HG02571 (cell line): ENCODE data around the gene TYRO3.
"Not testable (repeated sequence)": the region's sequence is repeated elsewhere in the genome, so short reads cannot be mapped to it uniquely, and the experiment has no call there.

Experiments
- ATAC-seq: cut with Tn5 transposase; IDR thresholded peaks from one replicate; pipeline ENCODE4 v1.9.1; 2021; ENCODE audit warnings: mild to moderate bottlenecking, moderate library complexity; ENCODE audit not compliant: unreplicated experiment

TYRO3 gene

DNA sequence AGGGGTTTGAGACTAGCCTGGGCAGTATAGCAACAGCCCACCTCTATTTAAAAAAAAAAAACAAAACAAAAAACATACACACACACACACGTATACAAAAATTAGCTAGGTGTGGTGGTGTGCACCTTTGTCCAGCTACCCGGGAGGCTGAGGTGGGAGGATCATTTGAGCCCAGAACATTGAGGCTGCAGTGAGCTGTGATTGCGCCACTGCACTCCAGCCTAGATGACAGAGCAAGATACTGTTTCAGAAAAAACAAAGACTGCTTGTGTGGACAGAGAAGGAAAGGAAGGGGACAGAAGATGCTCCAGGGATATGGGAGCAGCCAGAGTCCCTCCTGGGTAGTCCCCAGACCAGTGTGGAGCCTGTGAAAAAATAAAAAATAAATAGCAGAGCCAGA, 12.9 kb downstream of the TYRO3 start:
- ATAC-seq, result no peak

DNA sequence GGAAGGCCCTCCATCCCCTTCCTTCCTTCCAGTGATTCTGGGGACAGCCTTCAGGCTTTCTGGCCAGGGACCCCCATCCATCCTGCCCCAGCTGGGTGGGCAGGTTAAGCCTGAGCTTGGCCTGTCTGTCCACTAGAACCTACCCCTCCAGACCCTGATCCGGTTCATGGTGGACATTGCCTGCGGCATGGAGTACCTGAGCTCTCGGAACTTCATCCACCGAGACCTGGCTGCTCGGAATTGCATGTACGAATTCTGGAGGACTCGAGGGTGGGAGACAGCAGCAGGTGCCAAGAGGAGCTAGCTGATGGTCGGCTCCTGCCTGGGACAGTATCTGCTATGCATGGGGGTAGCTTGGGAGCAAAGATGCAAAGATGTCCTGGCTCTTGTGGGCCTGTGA, 13.9 kb downstream of the TYRO3 start:
- ATAC-seq, result no peak

DNA sequence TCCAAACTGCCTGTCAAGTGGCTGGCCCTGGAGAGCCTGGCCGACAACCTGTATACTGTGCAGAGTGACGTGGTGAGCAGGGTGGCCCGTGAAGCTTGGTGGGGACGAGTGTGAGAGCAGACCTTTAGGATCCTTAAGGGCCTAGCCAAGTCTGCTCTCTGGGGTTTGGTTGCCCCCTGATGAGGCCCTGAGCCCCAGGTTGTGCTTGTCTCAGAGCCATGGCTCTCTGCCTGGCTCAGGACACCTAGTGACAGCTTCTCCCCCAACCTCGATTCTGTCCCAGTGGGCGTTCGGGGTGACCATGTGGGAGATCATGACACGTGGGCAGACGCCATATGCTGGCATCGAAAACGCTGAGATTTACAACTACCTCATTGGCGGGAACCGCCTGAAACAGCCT, 14.4 kb downstream of the TYRO3 start:
- no peak for ATAC-seq

DNA sequence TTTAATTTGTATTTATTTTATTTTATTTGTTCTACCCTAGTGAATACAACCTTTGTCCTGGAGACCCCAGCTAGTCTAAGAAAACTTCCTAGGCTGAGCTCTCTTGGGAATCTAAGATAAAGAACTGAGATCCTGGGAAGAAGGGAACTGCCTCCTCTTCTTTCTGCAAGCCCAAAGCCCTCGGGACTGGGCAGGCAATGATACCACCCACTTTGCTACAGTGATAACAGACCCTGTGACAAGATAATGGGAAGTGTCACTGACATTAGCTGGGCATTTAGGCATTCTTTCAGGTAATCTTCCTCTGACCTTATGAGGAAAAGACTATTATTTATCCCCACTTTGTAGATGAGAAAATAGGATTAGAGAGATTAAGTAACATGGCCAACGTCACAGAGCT, 15.1 kb downstream of the TYRO3 start:
- no peak for ATAC-seq

DNA sequence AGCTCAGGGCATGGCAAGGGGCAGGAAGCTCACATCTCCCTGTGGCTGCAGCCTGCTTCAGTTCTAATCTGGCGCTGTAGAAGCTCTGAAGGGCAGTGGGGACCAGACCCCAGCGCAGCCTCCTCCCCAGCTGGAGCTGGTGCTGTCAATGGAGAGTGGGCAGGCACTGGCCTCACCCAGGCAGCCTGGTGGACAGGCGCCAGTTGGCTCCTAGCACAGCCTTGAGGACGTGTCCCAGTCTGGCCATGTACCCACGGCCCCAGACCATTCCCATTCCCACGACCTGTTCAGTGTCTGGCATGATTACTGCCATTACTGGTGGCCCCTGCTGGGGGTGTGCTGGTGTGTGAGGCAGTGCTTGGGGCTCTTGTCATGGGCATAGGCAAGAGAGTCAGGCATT, 16.3 kb downstream of the TYRO3 start:
- ATAC-seq, result no peak

DNA sequence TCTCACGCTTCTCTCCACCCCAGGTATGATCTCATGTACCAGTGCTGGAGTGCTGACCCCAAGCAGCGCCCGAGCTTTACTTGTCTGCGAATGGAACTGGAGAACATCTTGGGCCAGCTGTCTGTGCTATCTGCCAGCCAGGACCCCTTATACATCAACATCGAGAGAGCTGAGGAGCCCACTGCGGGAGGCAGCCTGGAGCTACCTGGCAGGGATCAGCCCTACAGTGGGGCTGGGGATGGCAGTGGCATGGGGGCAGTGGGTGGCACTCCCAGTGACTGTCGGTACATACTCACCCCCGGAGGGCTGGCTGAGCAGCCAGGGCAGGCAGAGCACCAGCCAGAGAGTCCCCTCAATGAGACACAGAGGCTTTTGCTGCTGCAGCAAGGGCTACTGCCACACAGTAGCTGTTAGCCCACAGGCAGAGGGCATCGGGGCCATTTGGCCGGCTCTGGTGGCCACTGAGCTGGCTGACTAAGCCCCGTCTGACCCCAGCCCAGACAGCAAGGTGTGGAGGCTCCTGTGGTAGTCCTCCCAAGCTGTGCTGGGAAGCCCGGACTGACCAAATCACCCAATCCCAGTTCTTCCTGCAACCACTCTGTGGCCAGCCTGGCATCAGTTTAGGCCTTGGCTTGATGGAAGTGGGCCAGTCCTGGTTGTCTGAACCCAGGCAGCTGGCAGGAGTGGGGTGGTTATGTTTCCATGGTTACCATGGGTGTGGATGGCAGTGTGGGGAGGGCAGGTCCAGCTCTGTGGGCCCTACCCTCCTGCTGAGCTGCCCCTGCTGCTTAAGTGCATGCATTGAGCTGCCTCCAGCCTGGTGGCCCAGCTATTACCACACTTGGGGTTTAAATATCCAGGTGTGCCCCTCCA, 19.1 kb downstream of the TYRO3 start:
- ATAC-seq, result no peak

DNA sequence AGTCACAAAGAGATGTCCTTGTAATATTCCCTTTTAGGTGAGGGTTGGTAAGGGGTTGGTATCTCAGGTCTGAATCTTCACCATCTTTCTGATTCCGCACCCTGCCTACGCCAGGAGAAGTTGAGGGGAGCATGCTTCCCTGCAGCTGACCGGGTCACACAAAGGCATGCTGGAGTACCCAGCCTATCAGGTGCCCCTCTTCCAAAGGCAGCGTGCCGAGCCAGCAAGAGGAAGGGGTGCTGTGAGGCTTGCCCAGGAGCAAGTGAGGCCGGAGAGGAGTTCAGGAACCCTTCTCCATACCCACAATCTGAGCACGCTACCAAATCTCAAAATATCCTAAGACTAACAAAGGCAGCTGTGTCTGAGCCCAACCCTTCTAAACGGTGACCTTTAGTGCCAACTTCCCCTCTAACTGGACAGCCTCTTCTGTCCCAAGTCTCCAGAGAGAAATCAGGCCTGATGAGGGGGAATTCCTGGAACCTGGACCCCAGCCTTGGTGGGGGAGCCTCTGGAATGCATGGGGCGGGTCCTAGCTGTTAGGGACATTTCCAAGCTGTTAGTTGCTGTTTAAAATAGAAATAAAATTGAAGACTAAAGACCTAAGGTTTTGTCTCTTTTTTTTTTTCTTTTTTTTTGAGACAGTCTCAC, 19.8 kb downstream of the TYRO3 start:
- no peak for ATAC-seq

DNA sequence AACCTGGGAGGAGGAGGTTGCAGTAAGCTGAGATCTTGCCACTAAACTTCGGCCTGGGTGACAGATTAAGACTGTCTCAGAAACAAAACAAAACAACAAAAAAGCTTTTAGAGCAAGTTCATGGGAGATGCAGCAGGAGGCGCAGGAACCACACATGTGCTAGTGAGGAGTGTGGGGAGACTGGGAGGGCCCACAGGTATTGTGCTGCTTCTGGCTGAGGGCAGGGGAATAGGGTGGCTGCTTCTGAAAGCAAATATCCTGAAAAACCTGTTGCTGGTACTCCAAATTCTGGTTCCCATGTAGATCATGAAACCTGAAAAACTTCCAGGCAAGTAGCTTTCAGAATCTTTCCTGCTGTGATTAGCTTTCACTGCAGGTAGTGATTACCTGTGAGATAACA, 22.1 kb downstream of the TYRO3 start:
- no peak for ATAC-seq

DNA sequence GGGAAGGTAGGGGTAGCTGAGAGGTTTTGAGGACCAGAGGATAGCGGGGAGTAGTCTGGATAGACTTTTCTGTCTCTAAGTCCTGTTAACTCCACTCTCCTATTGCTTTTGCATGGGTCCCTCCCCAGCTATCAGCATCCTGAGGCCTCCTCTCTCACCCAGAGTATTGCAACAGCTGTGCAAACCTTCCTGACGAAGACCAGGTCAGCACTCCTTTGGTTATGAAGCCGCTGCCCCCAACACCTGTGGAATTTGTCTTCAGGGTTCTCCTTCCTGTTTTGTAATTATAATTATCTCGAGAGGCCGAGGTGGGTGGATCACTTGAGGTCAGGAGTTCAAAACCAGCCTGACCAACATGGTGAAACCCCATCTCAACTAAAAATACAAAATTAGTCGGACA, 24.8 kb downstream of the TYRO3 start:
- ATAC-seq, result no peak

DNA sequence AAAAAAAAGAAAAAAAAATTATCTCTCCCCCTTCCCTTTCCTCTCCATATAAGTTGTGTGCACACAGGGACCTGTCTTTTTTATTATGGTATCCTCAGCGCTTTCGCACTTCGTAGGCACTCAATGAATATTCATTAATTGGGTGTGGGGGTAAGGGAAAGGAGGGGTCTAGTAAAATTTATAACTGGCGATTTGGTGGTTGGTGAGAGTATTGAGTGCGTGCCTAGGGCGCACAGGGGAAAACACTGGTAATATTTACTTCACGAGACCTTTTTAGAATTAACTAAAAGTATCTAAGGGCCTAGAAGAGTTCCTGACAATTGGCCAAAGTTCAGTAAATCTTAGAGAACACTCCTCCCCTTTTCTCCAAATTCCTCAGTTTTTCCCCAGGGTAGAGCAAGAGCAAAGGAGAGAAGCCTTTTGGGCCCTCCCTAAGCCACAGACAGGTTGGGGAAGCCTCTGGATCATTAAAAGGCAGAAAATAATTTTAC, 25.7 kb downstream of the TYRO3 start:
- no peak for ATAC-seq

DNA sequence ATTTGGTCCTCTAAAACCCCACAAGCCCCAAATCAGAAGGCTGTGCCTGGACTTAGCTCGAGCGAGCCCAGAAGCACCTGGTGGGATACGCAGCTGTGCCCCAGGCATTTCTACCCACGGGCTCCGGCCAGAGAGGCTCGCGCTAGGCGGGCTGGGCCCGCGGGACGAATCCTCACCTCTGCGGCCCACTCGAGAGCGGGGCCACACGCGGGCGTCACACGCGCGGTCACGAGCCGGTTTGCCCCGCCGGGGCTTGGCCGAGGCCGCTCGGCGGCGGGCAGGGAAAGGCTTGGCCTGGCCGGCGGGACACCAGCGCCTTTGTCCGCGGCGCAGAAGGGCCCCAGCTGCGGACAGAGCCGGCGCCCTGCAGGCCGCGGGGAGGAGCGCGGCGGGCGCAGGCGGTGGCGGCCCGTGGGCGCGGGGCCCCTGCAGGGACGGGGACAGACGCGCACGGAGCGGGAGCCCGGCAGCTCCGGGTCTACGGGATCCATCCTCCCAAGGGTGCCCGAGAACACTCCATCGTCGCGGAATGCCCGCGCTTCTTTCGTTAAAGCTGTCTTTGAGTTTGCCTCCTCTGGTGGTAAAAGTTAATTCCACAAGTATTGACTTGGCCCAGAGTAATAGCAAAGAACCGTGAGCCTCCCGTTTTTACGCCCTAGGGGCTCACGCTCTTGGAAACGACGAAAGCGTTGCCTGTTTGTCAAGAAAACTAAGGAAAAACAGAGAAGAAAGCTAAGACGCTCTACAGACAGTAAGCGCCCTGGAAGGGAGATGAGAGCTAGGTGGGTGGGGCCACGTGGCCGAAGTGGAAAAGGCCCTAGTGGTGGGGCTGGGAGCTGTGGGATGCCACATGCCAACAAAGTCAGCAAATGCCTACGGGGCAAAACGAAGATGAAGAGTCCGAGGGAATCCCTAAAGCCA, 26.4 kb downstream of the TYRO3 start:
- ATAC-seq, result no peak

DNA sequence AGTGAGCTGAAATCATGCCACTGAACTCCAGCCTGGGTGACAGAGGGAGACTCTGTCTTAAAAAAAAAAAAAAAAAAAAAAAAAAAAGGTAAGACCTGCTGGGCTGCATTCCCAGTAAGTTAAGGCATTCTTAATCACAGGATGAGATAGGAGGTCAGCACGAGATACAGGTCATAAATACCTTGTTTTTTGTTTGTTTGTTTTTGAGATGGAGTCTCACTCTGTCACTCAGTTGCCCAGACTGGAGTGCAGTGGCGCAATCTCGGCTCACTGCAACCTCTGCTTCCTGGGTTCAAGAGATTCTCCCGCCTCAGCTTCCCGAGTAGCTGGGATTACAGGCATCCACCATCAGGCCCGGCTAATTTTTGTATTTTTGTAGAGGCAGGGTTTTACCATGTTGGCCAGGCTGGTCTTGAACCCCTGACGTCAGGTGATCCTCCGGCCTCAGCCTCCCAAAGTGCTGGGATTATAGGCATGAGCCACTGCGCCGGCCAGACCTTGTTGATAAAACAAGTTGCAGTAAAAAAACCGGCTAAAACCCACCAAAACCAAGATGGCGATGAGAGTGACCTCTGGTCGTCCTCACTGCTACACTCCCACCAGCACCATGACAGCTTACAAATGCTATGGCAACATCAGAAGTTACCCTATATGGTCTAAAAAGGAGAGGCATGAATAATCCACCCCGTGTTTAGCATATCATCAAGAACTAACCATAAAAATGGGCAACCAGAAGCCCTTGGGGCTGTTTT, 27.7 kb downstream of the TYRO3 start:
- ATAC-seq, result not testable (repeated sequence)

DNA sequence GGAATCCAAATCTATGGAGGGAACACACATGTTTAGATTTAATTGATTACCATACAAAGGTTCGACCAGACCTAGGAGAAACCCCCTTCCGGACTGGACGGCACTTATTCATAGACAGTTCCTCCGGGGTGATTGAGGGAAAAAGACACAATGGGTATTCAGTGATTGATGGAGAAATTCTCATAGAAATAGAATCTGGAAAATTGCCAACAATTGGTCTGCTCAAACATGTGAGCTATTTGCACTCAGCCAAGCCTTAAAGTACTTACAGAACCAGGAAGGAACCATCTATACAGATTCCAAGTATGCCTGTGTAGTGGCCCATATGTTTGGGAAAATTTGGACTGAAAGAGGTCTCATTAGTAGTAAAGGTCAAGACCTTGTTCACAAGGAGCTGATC, 30.0 kb downstream of the TYRO3 start:
- not testable (repeated sequence) for ATAC-seq

DNA sequence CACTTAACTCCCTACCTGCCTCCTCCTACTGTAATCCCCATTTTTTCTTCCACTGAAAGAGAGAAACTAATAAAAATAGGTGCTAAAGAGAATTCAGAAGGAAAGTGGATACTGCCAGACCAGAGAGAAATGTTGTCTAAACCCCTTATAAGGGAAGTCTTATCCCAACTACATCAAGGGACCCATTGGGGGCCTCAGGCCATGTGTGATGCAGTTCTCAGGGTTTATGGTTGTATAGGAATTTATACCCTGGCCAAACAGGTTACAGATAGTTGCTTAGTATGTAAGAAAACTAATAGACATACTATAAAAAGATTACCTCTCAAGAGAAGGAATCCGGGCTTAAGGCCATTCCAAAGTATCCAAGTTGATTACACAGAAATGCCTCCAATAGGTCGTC, 30.6 kb downstream of the TYRO3 start:
- ATAC-seq, result not testable (repeated sequence)

DNA sequence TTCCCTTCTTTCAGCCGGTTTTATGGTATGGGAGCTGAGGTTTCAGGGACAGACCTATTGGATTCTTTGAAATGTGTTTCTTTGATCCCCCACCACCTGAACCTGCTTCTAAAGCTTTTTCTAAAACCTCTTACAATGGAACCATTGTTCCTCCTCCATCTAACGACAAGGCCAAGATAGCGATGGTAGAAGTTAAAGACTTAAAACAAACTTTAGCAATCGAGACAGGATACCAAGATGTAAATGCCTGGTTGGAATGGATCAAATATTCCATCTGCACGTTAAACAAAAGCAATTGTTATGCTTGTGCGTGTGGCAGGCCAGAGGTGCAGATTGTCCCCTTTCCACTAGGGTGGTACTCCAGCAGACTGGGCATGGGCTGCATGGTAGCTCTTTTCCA, 32.2 kb downstream of the TYRO3 start:
- not testable (repeated sequence) for ATAC-seq

DNA sequence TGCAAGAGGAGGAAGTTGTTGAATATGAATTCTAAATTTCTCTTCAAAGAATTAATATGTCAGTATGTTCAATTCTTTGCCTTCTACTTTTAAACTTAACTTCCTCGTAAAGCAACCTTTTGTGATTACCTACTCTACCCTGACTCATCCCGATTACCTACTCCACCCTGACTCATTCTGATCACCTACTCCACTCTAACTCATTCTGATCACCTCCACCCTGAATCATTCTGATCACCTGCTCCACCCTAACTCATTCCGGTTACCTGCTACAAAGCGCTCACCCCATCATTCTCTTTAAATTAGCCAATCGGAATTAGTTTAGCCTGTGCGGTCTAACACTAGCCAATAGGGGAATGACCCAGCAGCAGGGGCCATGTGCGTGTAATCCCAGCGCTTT, 33.7 kb downstream of the TYRO3 start:
- ATAC-seq, result not testable (repeated sequence)

DNA sequence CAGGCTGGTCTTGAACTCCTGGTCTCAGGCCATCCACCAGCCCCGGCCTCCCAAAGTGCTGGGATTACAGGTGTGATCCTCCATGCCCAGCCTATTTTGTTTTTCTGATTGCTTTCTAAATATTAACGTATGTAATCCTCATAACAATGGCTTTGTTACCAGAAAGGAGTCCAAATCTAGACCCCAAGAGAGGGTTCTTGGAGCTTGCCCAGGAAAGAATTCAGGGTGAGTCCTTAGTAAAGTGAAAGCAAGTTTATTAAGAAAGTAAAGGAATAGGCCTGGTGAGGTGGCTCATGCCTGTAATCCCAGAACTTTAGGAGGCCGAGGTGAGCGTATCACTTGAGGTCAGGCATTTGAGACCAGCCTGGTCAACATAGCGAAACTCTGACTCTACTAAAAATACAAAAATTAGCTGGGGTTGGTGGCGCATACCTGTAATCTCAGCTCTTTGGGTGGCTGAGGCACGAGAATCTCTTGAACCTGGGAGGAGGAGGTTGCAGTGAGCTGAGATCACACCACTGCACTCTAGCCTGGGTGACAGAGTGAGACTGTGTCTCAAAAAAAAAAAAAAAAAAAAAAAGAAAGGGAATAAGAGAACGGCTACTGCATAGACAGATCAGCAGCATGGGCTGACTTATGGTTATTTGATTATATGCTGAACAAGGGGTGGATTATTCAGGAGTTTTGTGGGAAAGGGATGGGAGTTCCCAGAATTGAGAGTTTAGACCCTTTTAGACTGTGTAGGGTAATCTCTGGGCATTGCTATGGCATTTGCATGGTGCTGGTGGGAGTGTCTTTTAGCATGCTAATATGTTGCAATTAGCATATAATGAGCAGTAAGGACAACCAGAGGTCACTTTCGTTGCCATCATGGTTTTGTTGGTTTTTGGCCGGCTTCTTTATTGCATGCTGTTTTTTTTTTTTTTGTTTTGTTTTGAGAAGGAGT, 36.1 kb downstream of the TYRO3 start:
- no peak for ATAC-seq

DNA sequence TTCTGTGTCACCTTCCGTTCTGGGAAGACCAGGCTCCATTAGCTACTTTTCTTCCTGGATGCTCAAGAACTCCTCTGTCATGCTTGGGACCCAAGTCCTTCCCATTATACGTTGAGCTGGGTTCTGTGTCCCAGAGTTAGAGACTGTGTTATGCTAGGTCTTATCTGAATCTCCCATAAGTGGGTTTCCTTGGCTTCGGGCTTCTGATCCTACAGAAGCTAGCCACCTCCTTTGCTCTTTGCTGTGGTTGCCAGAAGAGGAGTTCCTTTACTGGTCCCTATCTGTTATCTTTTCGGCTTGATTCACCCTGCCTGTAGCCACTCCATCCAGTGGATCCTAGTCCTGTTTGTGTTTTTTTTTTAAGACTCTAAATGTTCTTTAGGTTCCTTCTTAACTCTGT, 38.0 kb downstream of the TYRO3 start:
- no peak for ATAC-seq

DNA sequence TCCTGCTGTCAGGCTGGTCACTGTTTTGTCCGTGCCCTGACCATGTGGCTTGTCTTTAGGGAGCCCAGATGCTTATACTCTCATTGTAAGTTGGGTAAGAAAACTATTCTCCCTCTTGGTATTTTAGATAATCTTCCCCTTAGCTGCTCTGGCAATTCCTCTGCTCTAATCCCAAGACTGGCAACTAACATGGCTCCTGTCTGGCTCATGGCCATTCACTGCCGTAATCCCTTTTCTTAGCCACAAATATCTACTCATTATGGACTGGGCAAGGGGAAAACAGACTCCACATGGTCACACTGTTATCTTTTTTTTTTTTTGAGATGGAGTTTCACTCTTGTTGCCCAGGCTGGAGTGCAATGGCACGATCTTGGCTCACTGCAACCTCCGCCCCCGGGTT, 38.8 kb downstream of the TYRO3 start:
- no peak for ATAC-seq
